K562 (cell line): ENCODE measurements around the gene TDRD9. TPM values are rescaled to one million over a fixed set of nuclear protein-coding genes. Genes with fewer than 3 reads are reported as not detected.

Source experiments
- ATAC-seq: fragments of 200-7000 bp; cut with Tn5 transposase; 3 replicates; pipeline ENCODE4 v1.9.1; 2020; ENCODE audit warnings: moderate library complexity
- BruUV-seq: library from RNA; stranded (reverse); fragments of 400-500 nt; replicated peaks from 2 replicates; lab custom pipeline; 2021; lab: Mats Ljungman, UMichigan
- CTCF ChIA-PET: fragments of 300-600 bp; formaldehyde crosslinking; extraction: SDS; loops from one replicate; lab custom pipeline; 2021; ENCODE audit warnings: low intra/inter-chr PET ratio; lab: Yijun Ruan, JAX
- POLR2A ChIA-PET: fragments of 300-600, 350-650 bp; sonication (Branson Sonifier 250); formaldehyde crosslinking; extraction: SDS; loops from one replicate; lab custom pipeline; 2021; ENCODE audit warnings: antibody characterized with exemption, inconsistent platforms; lab: Yijun Ruan, JAX
- DNase-seq, 4 experiments: peaks; one replicate each; pipeline versions ENCODE4 v3.0.0 to v3.0.0-alpha.2; 2011 to 2018; ENCODE audit warnings: low spot score in 3 of 4, mixed read lengths in 3 of 4; ENCODE audit errors: extremely low read depth in 1 of 4
- FAIRE-seq: peaks from 2 replicates; lab custom pipeline; 2011; peaks lifted over from hg19 to GRCh38; lab: Jason Lieb, UNC
- H2AFZ ChIP-seq: 2 replicates; pipeline ENCODE4 v1.6.0; 2011; ENCODE audit warnings: low read depth, low read length, control low read depth, inconsistent platforms
- H3K27ac ChIP-seq: fragments of 200-600 bp; 3 replicates; pipeline ENCODE4 v1.8.0; 2011; ENCODE audit warnings: low read depth, mild to moderate bottlenecking, control low read depth, inconsistent platforms, low read length, moderate library complexity, mixed read lengths; ENCODE audit errors: extremely low read depth
- H3K27me3 ChIP-seq, 2 experiments: fragments of 300-600 bp in 1 of 2; 2 replicates in 1 of 2; 3 replicates in 1 of 2; pipeline versions ENCODE4 v1.6.0 to v1.8.0; 2011; ENCODE audit warnings: inconsistent platforms in 2 of 2, low read length in 2 of 2, mild to moderate bottlenecking in 1 of 2, mixed read lengths in 1 of 2, moderate library complexity in 1 of 2; ENCODE audit not compliant: control insufficient read depth in 2 of 2, insufficient read depth in 2 of 2
- H3K36me3 ChIP-seq: fragments of 300-600 bp; 3 replicates; pipeline ENCODE4 v1.8.0; 2011; ENCODE audit warnings: mild to moderate bottlenecking, low read length, inconsistent platforms; ENCODE audit not compliant: control insufficient read depth, insufficient read depth
- H3K4me1 ChIP-seq, 2 experiments: fragments of 200-600 bp in 1 of 2; replicated peaks in 1 of 2; 2 replicates in 1 of 2; 3 replicates in 1 of 2; pipeline versions ENCODE4 v1.5.1 to v1.8.0; 2011; ENCODE audit warnings: inconsistent platforms in 2 of 2, low read length in 2 of 2, mild to moderate bottlenecking in 1 of 2, mixed read lengths in 1 of 2, moderate library complexity in 1 of 2; ENCODE audit not compliant: control insufficient read depth in 2 of 2, insufficient read depth in 2 of 2
- H3K4me2 ChIP-seq: 2 replicates; pipeline ENCODE4 v1.6.1; 2011; ENCODE audit warnings: low read length, control low read depth, inconsistent platforms, mixed read lengths; ENCODE audit not compliant: insufficient read depth
- H3K4me3 ChIP-seq: fragments of 200-600 bp; sonication (generic), shearing (Covaris generic); 2 replicates; pipeline ENCODE4 v1.5.1; 2016; ENCODE audit warnings: control low read depth, inconsistent platforms
- H3K79me2 ChIP-seq: fragments of 200-600 bp; 3 replicates; pipeline ENCODE4 v1.8.0; 2011; ENCODE audit warnings: low read length, inconsistent platforms; ENCODE audit not compliant: control insufficient read depth, insufficient read depth
- H3K9ac ChIP-seq, 2 experiments: 2 replicates each; pipeline versions ENCODE4 v1.6.0 to v1.6.1; 2011; ENCODE audit warnings: low read depth in 2 of 2, low read length in 2 of 2, control low read depth in 1 of 2, inconsistent platforms in 1 of 2, mild to moderate bottlenecking in 1 of 2, mixed read lengths in 1 of 2; ENCODE audit not compliant: insufficient read depth in 1 of 2
- H3K9me1 ChIP-seq: one replicate; pipeline ENCODE4 v1.6.0; 2011; ENCODE audit warnings: inconsistent platforms, mild to moderate bottlenecking, low read length, moderate library complexity; ENCODE audit not compliant: control insufficient read depth, insufficient read depth
- H3K9me3 ChIP-seq: replicated peaks from 2 replicates; pipeline ENCODE4 v1.5.1; 2011; ENCODE audit warnings: low read depth, low read length, inconsistent platforms; ENCODE audit not compliant: control insufficient read depth, insufficient read depth
- H4K20me1 ChIP-seq: replicated peaks from 2 replicates; pipeline ENCODE4 v1.6.1; 2011; ENCODE audit warnings: low read length, inconsistent platforms, mixed read lengths; ENCODE audit not compliant: control insufficient read depth, insufficient read depth
- CBX3 ChIP-seq, 2 experiments: IDR thresholded peaks; 1 replicate in 1 of 2; 2 replicates in 1 of 2; pipeline ENCODE4 v1.6.1; 2012; ENCODE audit warnings: inconsistent platforms in 2 of 2, low read length in 2 of 2, borderline replicate concordance in 1 of 2, control low read depth in 1 of 2
- CREBBP ChIP-seq: IDR thresholded peaks from one replicate; pipeline ENCODE4 v1.6.1; 2012; ENCODE audit warnings: low read depth, mild to moderate bottlenecking, control low read depth, inconsistent platforms, low read length
- DDX20 ChIP-seq: fragments of 450-650 bp; IDR thresholded peaks from 2 replicates; pipeline ENCODE4 v1.6.1; 2016; ENCODE audit warnings: missing genetic modification characterization, low read depth, mild to moderate bottlenecking, missing compliant biosample characterization, moderate library complexity
- MXI1 ChIP-seq: IDR thresholded peaks from 2 replicates; pipeline ENCODE4 v1.6.1; 2011; ENCODE audit warnings: low read depth, mild to moderate bottlenecking, improper control_type of control experiment, low read length
- NR4A1 ChIP-seq, 2 experiments: fragments of 250-450 bp in 1 of 2; fragments of 450-650 bp in 1 of 2; sonication (Bioruptor Pico) in 1 of 2; IDR thresholded peaks; 2 replicates each; pipeline versions ENCODE4 v1.4.0 to v1.6.1; 2016 to 2020; ENCODE audit warnings: mild to moderate bottlenecking in 2 of 2, missing compliant biosample characterization in 1 of 2, missing genetic modification characterization in 1 of 2, moderate library complexity in 1 of 2
- POLR2B ChIP-seq: fragments of 450-650 bp; IDR thresholded peaks from 2 replicates; pipeline ENCODE4 v1.6.1; 2018; ENCODE audit warnings: low read depth; ENCODE audit not compliant: partially characterized antibody
- RCOR1 ChIP-seq, 2 experiments: IDR thresholded peaks; 2 replicates each; pipeline ENCODE4 v1.6.1; 2012; ENCODE audit warnings: low read depth in 2 of 2, low read length in 2 of 2, borderline replicate concordance in 1 of 2, improper control_type of control experiment in 1 of 2
- SRSF3 ChIP-seq: fragments of 200-400 bp; formaldehyde crosslinking; IDR thresholded peaks from 2 replicates; pipeline ENCODE4 v1.6.1; 2016; ENCODE audit warnings: mild to moderate bottlenecking, low read length, moderate library complexity; ENCODE audit not compliant: insufficient read depth
- TAF9B ChIP-seq: fragments of 450-650 bp; IDR thresholded peaks from 2 replicates; pipeline ENCODE4 v1.6.1; 2018; ENCODE audit warnings: mild to moderate bottlenecking; ENCODE audit not compliant: partially characterized antibody
- TCF7L2 ChIP-seq: fragments of 150-350 bp; IDR thresholded peaks from 2 replicates; pipeline ENCODE4 v1.6.1; 2016; ENCODE audit warnings: low read depth, mild to moderate bottlenecking, low read length, moderate library complexity
- TRIM28 ChIP-seq: fragments of 450-650 bp; IDR thresholded peaks from 2 replicates; pipeline ENCODE4 v1.6.1; 2017
- WGBS: fragments of 100-300 bp; shearing (Covaris generic); methylation state at CpG from one replicate; pipeline ENCODE4 v1.1.6; 2016; ENCODE audit warnings: low coverage, mixed read lengths; ENCODE audit not compliant: insufficient coverage; ENCODE audit errors: missing lambda C conversion rate; 5-methylcytosine and 5-hydroxymethylcytosine counted together
- in situ Hi-C: fragments of 300-500 bp; cut with MboI; formaldehyde crosslinking; loops from 4 replicates; pipeline ENCODE4 v1.15.0; 2018; ENCODE audit warnings: inconsistent platforms, mixed read lengths
- intact Hi-C: fragments of 100-400 bp; cut with micrococcal nuclease; formaldehyde crosslinking; loops from 2 replicates; pipeline ENCODE4 v1.14.2; 2022
- polyA plus RNA-seq, 8 experiments: library from polyadenylated mRNA; depleted of rRNA in 4 of 8; stranded (reverse) in 5 of 8; unstranded in 3 of 8; fragments of >200 nt; fragmentation: Nextera tagmentation in 2 of 8; fragmentation: Illumina TruSeq in 1 of 8; extraction: Ambion mirVana in 2 of 8; extraction: Trizol in 1 of 8; gene quantifications; 2 replicates each; pipeline versions ENCODE4 v1.2.1 to v1.2.3, GENCODE V29; 2011 to 2014; ENCODE audit warnings: inconsistent platforms in 1 of 8, missing spikeins in 1 of 8
- total RNA-seq, 7 experiments: library from RNA; depleted of rRNA in 6 of 7; stranded (reverse); fragments of >200 nt in 6 of 7; fragmentation: Illumina TruSeq in 2 of 7; extraction: Trizol in 2 of 7; gene quantifications; 2 replicates each; pipeline versions ENCODE4 v1.2.1 to v1.2.3, GENCODE V29; 2011 to 2021; ENCODE audit warnings: low replicate concordance in 1 of 7
- TF ChIP-seq, protein P1 (sequence below): fragments of 450-650 bp; formaldehyde crosslinking; IDR thresholded peaks from 2 replicates; pipeline ENCODE4 v1.4.0; 2020; ENCODE audit warnings: mild to moderate bottlenecking, moderate library complexity

TDRD9 gene
- total and polyA plus RNA-seq, 9 of the 15 experiments (the other 6 are each of a cell fraction or from before 2014, with no cell fraction given) = 0.04 to 0.14 (median 0.04) TPM; not detected in 5

DNA sequence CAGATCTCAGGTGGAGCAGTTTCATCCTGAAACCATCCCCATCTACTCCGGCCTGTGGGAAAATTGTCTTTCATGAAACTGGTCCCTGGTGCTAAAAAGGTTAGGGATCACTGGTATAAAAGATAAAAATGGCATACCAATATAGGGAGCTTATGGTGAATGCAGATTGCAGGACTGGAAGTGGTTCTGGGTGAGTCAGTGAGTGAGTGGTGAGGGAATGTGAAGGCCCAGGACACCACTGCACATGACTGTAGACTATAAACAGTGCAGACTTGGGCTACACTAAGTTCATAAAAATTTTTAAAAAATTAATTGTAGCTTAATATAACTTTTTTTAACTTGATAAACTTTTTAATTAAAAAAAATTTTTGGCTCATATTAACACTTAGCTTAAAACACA, 81.0 kb downstream of the TDRD9 start:
- H3K4me3 ChIP-seq = no peak overlapping the region
- CTCF ChIA-PET = no interaction called here
- no TSS peak for BruUV-seq

More for the DNA sequence above, 81.0 kb downstream of the TDRD9 start:
- Histone ChIP-seq H3K9ac (no peak overlapping the region), H2AFZ (no peak overlapping the region), H3K27me3 (peaks cover 10 to 15% of the 10 kb centered on the region in 2 experiments; a peak in 3 of 5 replicates), H3K27ac (no peak overlapping the region), H3K4me2 (no peak overlapping the region), H3K9me3 (no peaks in the 10 kb centered on the region), H3K36me3 (no peaks in the 10 kb centered on the region), H3K79me2 (no peaks in the 10 kb centered on the region), H3K4me1 (no peaks in the 10 kb centered on the region; a peak in 1 of 5 replicates), H4K20me1 (no peaks in the 10 kb centered on the region), H3K9me1 (no peaks in the 10 kb centered on the region)
- POLR2A ChIA-PET = no interaction called here
- no peak for TF ChIP-seq NR4A1 (CRISPR knock-in tag; IDR thresholded peaks at IDR 0.05)
- no peak for TF ChIP-seq NR4A1 (tag; IDR thresholded peaks at IDR 0.05)
- no peak for TF ChIP-seq TCF7L2
- no peak for TF ChIP-seq POLR2B
- TF ChIP-seq DDX20 (tag) = no peak
- no peak for TF ChIP-seq MXI1
- no peak for TF ChIP-seq CBX3 (IDR thresholded peaks at IDR 0.05; ENCODE audit: borderline replicate concordance in 1 of 2, low read length in 2 of 2)
- TF ChIP-seq SRSF3 = no peak
- TF ChIP-seq TRIM28 = no peak
- no peak for TF ChIP-seq RCOR1 (IDR thresholded peaks at IDR 0.05; ENCODE audit: borderline replicate concordance in 1 of 2, low read depth in 2 of 2, low read length in 2 of 2)
- TF ChIP-seq, protein P1, sequence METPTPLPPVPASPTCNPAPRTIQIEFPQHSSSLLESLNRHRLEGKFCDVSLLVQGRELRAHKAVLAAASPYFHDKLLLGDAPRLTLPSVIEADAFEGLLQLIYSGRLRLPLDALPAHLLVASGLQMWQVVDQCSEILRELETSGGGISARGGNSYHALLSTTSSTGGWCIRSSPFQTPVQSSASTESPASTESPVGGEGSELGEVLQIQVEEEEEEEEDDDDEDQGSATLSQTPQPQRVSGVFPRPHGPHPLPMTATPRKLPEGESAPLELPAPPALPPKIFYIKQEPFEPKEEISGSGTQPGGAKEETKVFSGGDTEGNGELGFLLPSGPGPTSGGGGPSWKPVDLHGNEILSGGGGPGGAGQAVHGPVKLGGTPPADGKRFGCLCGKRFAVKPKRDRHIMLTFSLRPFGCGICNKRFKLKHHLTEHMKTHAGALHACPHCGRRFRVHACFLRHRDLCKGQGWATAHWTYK (CRISPR knock-in tag) = no peak
- TF ChIP-seq TAF9B = no peak
- no peak for TF ChIP-seq CREBBP
- FAIRE-seq (no peak), ATAC-seq (no peak), DNase-seq (no peak)
- intact Hi-C loops = no loop called here
- WGBS = no CpG with 5 or more reads among the region's 1 CpG
- in situ Hi-C loops = no loop called here
